Suppressor macrophage (primary cell): ENCODE results near the gene COTL1.

Experiments
- DNase-seq, 4 experiments: peaks; one replicate each; pipeline ENCODE4 v3.0.0-alpha.2; 2020 to 2022

The COTL1 gene

GRCh38 chr16:84614073-84614459 lies 3.8 kb downstream of the COTL1 start:
- peak in 3 of 4 experiments; percentile 38 to 65 (median 58) for DNase-seq

- peak in 3 of 4 experiments; percentile 29 to 75 (median 70) for DNase-seq
Observed at GRCh38 chr16:84613408-84614072, 4.3 kb downstream of the COTL1 start.

GRCh38 chr16:84612686-84613085 lies 5.2 kb downstream of the COTL1 start:
- DNase-seq = no peak

- DNase-seq = peak in 1 of 4 experiments; percentile 43
Observed at GRCh38 chr16:84611041-84611440, 6.8 kb downstream of the COTL1 start.

GRCh38 chr16:84610376-84610775 lies 7.5 kb downstream of the COTL1 start:
- DNase-seq = no peak

- no peak for DNase-seq
Observed at GRCh38 chr16:84609563-84610177, 8.2 kb downstream of the COTL1 start.

- DNase-seq = no peak
Observed at GRCh38 chr16:84608282-84608681, 9.6 kb downstream of the COTL1 start.

GRCh38 chr16:84607694-84608093 lies 10.2 kb downstream of the COTL1 start:
- peak; percentile 70 to 90 (median 84) for DNase-seq

- no peak for DNase-seq
Observed at GRCh38 chr16:84607061-84607460, 10.8 kb downstream of the COTL1 start.

- DNase-seq = peak in 2 of 4 experiments; percentile 28 to 46
Observed at GRCh38 chr16:84606081-84606875, 11.6 kb downstream of the COTL1 start.

GRCh38 chr16:84605339-84605848 lies 12.5 kb downstream of the COTL1 start:
- DNase-seq = no peak

- no peak for DNase-seq
Observed at GRCh38 chr16:84604477-84605013, 13.3 kb downstream of the COTL1 start.

- no peak for DNase-seq
Observed at GRCh38 chr16:84603940-84604339, 13.9 kb downstream of the COTL1 start.

- peak; percentile 94 to 98 (median 94) for DNase-seq
Observed at GRCh38 chr16:84603140-84603816, 14.6 kb downstream of the COTL1 start.

GRCh38 chr16:84600343-84601229 lies 17.3 kb downstream of the COTL1 start:
- DNase-seq = peak; percentile 63 to 87 (median 76)

GRCh38 chr16:84599521-84600202 lies 18.2 kb downstream of the COTL1 start:
- peak; percentile 91 to 97 (median 94) for DNase-seq

- DNase-seq = no peak
Observed at GRCh38 chr16:84598360-84598759, 19.5 kb downstream of the COTL1 start.

- no peak for DNase-seq
Observed at GRCh38 chr16:84597931-84598351, 19.9 kb downstream of the COTL1 start.

GRCh38 chr16:84597528-84597896 lies 20.4 kb downstream of the COTL1 start:
- peak; percentile 80 to 92 (median 90) for DNase-seq

GRCh38 chr16:84596801-84597527 lies 20.9 kb downstream of the COTL1 start:
- DNase-seq = no peak
